SU-DHL-6 (cell line): ENCODE data around the gene NDUFA8.

Experiments
- H2AFZ ChIP-seq: fragments of 200-600 bp; sonication (generic); 2 replicates; pipeline ENCODE4 v1.6.1; 2014; ENCODE audit warnings: low read depth, mild to moderate bottlenecking, moderate library complexity, mixed read lengths, antibody characterized with exemption, low read length; ENCODE audit not compliant: severe bottlenecking
- H3F3A ChIP-seq: fragments of 200-600 bp; shearing (Covaris generic); 2 replicates; pipeline ENCODE4 v1.6.0; 2016; ENCODE audit warnings: antibody characterized with exemption, mild to moderate bottlenecking; ENCODE audit not compliant: insufficient read depth
- H3K27ac ChIP-seq: fragments of 200-600 bp; sonication (generic); 2 replicates; pipeline ENCODE4 v1.5.1; 2016; ENCODE audit warnings: low read depth, mild to moderate bottlenecking, low read length, moderate library complexity, mixed read lengths
- H3K27me3 ChIP-seq: fragments of 200-600 bp; sonication (generic), shearing (Covaris generic); 2 replicates; pipeline ENCODE4 v1.6.0; 2014; ENCODE audit warnings: mild to moderate bottlenecking, low read length
- H3K36me3 ChIP-seq: fragments of 200-600 bp; sonication (generic); 2 replicates; pipeline ENCODE4 v1.6.1; 2014; ENCODE audit warnings: mild to moderate bottlenecking, low read length, mixed read lengths
- H3K4me2 ChIP-seq: fragments of 300-600, 200-600 bp; shearing (Covaris generic), sonication (generic); 2 replicates; pipeline ENCODE4 v1.6.0; 2014; ENCODE audit warnings: low read length, low read depth, mild to moderate bottlenecking; ENCODE audit not compliant: poor library complexity, severe bottlenecking
- H3K4me3 ChIP-seq: fragments of 200-600 bp; sonication (generic); 2 replicates; pipeline ENCODE4 v1.5.1; 2014; ENCODE audit warnings: antibody characterized with exemption, low read length, mild to moderate bottlenecking, mixed read lengths; ENCODE audit not compliant: insufficient read depth, poor library complexity, severe bottlenecking
- H3K79me2 ChIP-seq: fragments of 200-600 bp; sonication (generic); 2 replicates; pipeline ENCODE4 v1.6.1; 2014; ENCODE audit warnings: mild to moderate bottlenecking, low read length, moderate library complexity; ENCODE audit not compliant: insufficient read depth
- H3K9ac ChIP-seq: fragments of 200-600 bp; sonication (generic); 2 replicates; pipeline ENCODE4 v1.7.0; 2014; ENCODE audit warnings: mild to moderate bottlenecking, low read length
- H3K9me2 ChIP-seq: fragments of 200-600 bp; sonication (generic); replicated peaks from 2 replicates; pipeline ENCODE4 v1.6.1; 2014; ENCODE audit warnings: low read length; ENCODE audit not compliant: insufficient read depth
- H3K9me3 ChIP-seq: fragments of 200-600 bp; sonication (generic); 2 replicates; pipeline ENCODE4 v1.6.1; 2014; ENCODE audit warnings: low read length, mixed read lengths; ENCODE audit not compliant: insufficient read depth
- H4K20me1 ChIP-seq: fragments of 200-600 bp; sonication (generic); 2 replicates; pipeline ENCODE4 v1.6.1; 2014; ENCODE audit warnings: low read depth, mild to moderate bottlenecking, antibody characterized with exemption, low read length, moderate library complexity, mixed read lengths
- EZH2phosphoT487 ChIP-seq: fragments of 200-600 bp; sonication (generic), shearing (Covaris generic); conservative IDR thresholded peaks from 2 replicates; pipeline ENCODE4 v1.6.1; 2018; ENCODE audit warnings: mild to moderate bottlenecking, antibody characterized with exemption, low read length, moderate library complexity, mixed read lengths
- TF ChIP-seq, protein P1 (sequence below): fragments of 200-600 bp; sonication (generic); IDR thresholded peaks from one replicate; pipeline ENCODE4 v1.5.1; 2017; ENCODE audit warnings: antibody characterized with exemption, mild to moderate bottlenecking, low read length, moderate library complexity; ENCODE audit not compliant: insufficient read depth, poor library complexity, severe bottlenecking

Gene NDUFA8

DNA sequence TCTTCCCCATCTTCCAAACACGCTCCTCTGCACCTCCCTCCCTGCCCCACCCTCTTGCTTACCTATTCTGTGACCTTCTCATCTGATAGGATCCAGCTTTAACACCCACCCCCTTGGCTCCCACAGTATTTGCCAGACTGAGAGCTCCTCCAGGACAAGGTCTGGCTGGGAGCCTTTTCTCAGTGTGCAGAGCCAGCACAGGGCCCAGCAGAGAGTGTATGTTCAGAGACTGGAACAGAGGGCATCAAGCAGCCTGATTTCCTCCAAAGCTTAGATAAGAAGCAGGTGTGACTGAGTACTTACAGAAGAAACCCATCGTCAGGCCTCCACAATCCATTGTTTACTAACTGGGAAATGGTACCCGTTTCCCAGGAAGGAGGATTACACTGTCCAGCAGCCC, 42.5 kb upstream of the NDUFA8 start:
- H3F3A ChIP-seq = no peaks in the 10 kb centered on the region
- no peak overlapping the region for H3K4me3 ChIP-seq
- no peak overlapping the region for H3K9ac ChIP-seq
- no peak overlapping the region for H3K4me2 ChIP-seq
- H3K27me3 ChIP-seq = no peaks in the 10 kb centered on the region
- no peaks in the 10 kb centered on the region for H3K9me2 ChIP-seq
- H3K27ac ChIP-seq = no peak overlapping the region
- TF ChIP-seq, protein P1, sequence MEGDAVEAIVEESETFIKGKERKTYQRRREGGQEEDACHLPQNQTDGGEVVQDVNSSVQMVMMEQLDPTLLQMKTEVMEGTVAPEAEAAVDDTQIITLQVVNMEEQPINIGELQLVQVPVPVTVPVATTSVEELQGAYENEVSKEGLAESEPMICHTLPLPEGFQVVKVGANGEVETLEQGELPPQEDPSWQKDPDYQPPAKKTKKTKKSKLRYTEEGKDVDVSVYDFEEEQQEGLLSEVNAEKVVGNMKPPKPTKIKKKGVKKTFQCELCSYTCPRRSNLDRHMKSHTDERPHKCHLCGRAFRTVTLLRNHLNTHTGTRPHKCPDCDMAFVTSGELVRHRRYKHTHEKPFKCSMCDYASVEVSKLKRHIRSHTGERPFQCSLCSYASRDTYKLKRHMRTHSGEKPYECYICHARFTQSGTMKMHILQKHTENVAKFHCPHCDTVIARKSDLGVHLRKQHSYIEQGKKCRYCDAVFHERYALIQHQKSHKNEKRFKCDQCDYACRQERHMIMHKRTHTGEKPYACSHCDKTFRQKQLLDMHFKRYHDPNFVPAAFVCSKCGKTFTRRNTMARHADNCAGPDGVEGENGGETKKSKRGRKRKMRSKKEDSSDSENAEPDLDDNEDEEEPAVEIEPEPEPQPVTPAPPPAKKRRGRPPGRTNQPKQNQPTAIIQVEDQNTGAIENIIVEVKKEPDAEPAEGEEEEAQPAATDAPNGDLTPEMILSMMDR = no peak
- no peak for TF ChIP-seq EZH2phosphoT487
- H4K20me1 ChIP-seq = no peaks in the 10 kb centered on the region
- H3K36me3 ChIP-seq = no peaks in the 10 kb centered on the region
- no peak overlapping the region for H2AFZ ChIP-seq
- no peaks in the 10 kb centered on the region for H3K9me3 ChIP-seq
- no peaks in the 10 kb centered on the region for H3K79me2 ChIP-seq

DNA sequence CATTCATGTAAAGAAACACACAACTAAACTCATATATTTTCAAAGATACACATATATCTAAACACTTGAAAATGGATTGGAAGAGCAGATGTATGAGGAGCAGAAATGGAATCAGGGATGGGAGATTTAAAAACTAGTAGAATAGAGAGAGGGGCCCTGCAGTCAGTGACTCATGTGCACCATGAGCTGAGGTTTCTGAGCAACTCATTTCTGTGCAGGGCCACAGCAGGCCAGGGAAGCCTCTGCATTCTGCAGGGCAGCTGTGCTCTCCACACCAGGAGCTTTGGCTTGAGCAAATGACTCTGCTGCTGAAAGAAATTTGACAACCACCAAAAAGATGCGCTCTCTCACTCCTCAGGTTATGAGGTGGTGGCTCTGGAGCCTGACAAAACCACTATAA, 42.1 kb upstream of the NDUFA8 start:
- Histone ChIP-seq H3K4me3 (no peak overlapping the region), H3K9me3 (no peaks in the 10 kb centered on the region), H3K79me2 (no peaks in the 10 kb centered on the region), H3K27me3 (no peaks in the 10 kb centered on the region), H3F3A (no peaks in the 10 kb centered on the region), H3K9me2 (no peaks in the 10 kb centered on the region), H2AFZ (no peak overlapping the region), H3K4me2 (no peak overlapping the region), H3K9ac (no peak overlapping the region), H4K20me1 (no peaks in the 10 kb centered on the region), H3K27ac (no peak overlapping the region), H3K36me3 (no peaks in the 10 kb centered on the region)
- TF ChIP-seq, protein P1 = no peak
- no peak for TF ChIP-seq EZH2phosphoT487

DNA sequence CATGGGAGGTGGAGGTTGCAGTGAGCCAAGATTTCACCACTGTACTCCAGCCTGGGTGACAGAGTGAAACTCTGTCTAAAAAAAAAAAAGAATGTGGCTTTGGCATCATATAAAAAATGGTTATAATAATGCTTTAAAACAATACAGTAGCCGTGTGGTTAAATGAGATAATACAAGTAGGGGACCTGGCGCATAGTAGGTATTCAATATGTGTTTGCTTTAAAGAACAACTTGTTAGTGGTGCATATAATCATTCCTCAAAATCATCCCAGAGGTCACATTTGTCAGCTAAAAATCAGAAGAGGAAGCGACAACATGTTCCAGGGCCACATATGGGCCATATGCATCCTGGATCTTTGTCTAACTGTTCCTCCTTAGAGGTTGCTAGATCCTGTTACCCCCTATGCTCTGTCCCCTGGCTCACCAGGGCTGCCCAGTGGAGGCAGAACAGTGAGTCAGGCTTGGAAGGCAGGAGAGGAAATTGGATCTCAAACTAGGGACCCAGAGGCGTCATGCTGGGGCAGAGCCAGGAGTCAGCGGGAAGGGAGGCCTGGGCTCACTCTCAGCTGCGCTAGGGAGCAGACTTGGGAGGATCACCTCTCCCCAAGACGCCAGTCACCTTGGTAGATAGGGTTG, 41.5 kb upstream of the NDUFA8 start:
- Histone ChIP-seq H4K20me1 (no peaks in the 10 kb centered on the region), H2AFZ (no peak overlapping the region), H3K27me3 (no peaks in the 10 kb centered on the region), H3K4me3 (no peak overlapping the region), H3K27ac (no peak overlapping the region), H3K4me2 (no peak overlapping the region), H3K9me2 (no peaks in the 10 kb centered on the region), H3K36me3 (no peaks in the 10 kb centered on the region), H3K9me3 (no peaks in the 10 kb centered on the region), H3F3A (no peaks in the 10 kb centered on the region), H3K79me2 (no peaks in the 10 kb centered on the region), H3K9ac (no peak overlapping the region)
- TF ChIP-seq, protein P1 = no peak
- TF ChIP-seq EZH2phosphoT487 = no peak
